PC-9 (cell line): ENCODE results near the gene CEP135. TPM values are rescaled to one million over a fixed set of nuclear protein-coding genes. Genes with fewer than 3 reads are reported as not detected.

Source experiments
- BruUV-seq: library from RNA; stranded (reverse); fragments of 400-500 nt; replicated peaks from 2 replicates; lab custom pipeline; 2021; lab: Mats Ljungman, UMichigan
- CTCF ChIA-PET: fragments of 300-600 bp; sonication (Branson Sonifier 250); formaldehyde crosslinking; loops from one replicate; lab custom pipeline; 2022; ENCODE audit warnings: antibody characterized with exemption; lab: Charles Lee
- POLR2A ChIA-PET: fragments of 300-600 bp; sonication (Branson Sonifier 250); formaldehyde crosslinking; loops from one replicate; lab custom pipeline; 2022; ENCODE audit warnings: antibody characterized with exemption; ENCODE audit not compliant: unreplicated experiment; lab: Charles Lee
- DNase-seq, 2 experiments: peaks; one replicate each; pipeline versions ENCODE4 v3.0.0 to v3.0.0-alpha.2; 2015 to 2022; ENCODE audit warnings: mixed read lengths in 1 of 2
- H2AFZ ChIP-seq: fragments of 200-600 bp; sonication (generic); 2 replicates; pipeline ENCODE4 v1.8.1; 2017; ENCODE audit warnings: antibody characterized with exemption
- H3F3A ChIP-seq: fragments of 200-600 bp; sonication (generic); 2 replicates; pipeline ENCODE4 v1.8.1; 2017; ENCODE audit warnings: antibody characterized with exemption, mild to moderate bottlenecking, low read depth; ENCODE audit not compliant: insufficient read depth
- H3K27ac ChIP-seq: fragments of 200-600 bp; sonication (generic); 2 replicates; pipeline ENCODE4 v1.6.1; 2016; ENCODE audit warnings: mixed run types
- H3K27me3 ChIP-seq: fragments of 200-600 bp; sonication (generic); 2 replicates; pipeline ENCODE4 v1.6.1; 2016; ENCODE audit warnings: low read depth, mixed run types; ENCODE audit not compliant: insufficient read depth
- H3K36me3 ChIP-seq: fragments of 200-600 bp; sonication (generic); 2 replicates; pipeline ENCODE4 v1.6.1; 2016; ENCODE audit warnings: low read depth, mixed run types
- H3K4me1 ChIP-seq: fragments of 200-600 bp; sonication (generic); replicated peaks from 2 replicates; pipeline ENCODE4 v1.6.1; 2016; ENCODE audit warnings: mixed run types; ENCODE audit not compliant: insufficient read depth
- H3K4me2 ChIP-seq: fragments of 200-600 bp; sonication (generic); 2 replicates; pipeline ENCODE4 v1.6.1; 2017; ENCODE audit warnings: mixed run types
- H3K4me3 ChIP-seq: fragments of 200-600 bp; sonication (generic); 2 replicates; pipeline ENCODE4 v1.6.1; 2016; ENCODE audit warnings: mixed run types
- H3K79me2 ChIP-seq: fragments of 200-600 bp; sonication (generic); 2 replicates; pipeline ENCODE4 v1.6.1; 2017; ENCODE audit warnings: low read depth, mixed run types
- H3K9me2 ChIP-seq: fragments of 200-600 bp; sonication (generic); 2 replicates; pipeline ENCODE4 v1.8.1; 2017; ENCODE audit warnings: mild to moderate bottlenecking; ENCODE audit not compliant: insufficient read depth
- H3K9me3 ChIP-seq: fragments of 200-600 bp; sonication (generic); 2 replicates; pipeline ENCODE4 v1.8.1; 2016; ENCODE audit warnings: low read depth; ENCODE audit not compliant: insufficient read depth
- H4K20me1 ChIP-seq: fragments of 200-600 bp; sonication (generic); 2 replicates; pipeline ENCODE4 v1.8.1; 2017; ENCODE audit not compliant: insufficient read depth
- CTCF ChIP-seq: fragments of 200-600 bp; sonication (generic); conservative IDR thresholded peaks from 2 replicates; pipeline ENCODE4 v1.6.1; 2017; ENCODE audit warnings: mixed run types, antibody characterized with exemption, mild to moderate bottlenecking, moderate library complexity
- EZH2 ChIP-seq: fragments of 200-600 bp; sonication (generic); IDR thresholded peaks from 2 replicates; pipeline ENCODE4 v1.8.0; 2017; ENCODE audit warnings: antibody characterized with exemption, low read depth
- intact Hi-C: fragments of 100-400 bp; cut with micrococcal nuclease; formaldehyde crosslinking; loops from one replicate; pipeline ENCODE4 v1.10.0; 2022; ENCODE audit not compliant: unreplicated experiment
- total RNA-seq: library from RNA; stranded (reverse); gene quantifications from 2 replicates; pipeline ENCODE4 v1.2.3, GENCODE V29; 2021

The CEP135 gene
- total RNA-seq, 1 experiment from 2014 or later = 8.8 TPM

GRCh38 chr4:55920571-55920970 lies 28.2 kb upstream of the CEP135 start:
- H3K4me3 ChIP-seq = no peak overlapping the region
- H3F3A ChIP-seq = no peaks in the 10 kb centered on the region
- no peak overlapping the region for H3K27ac ChIP-seq
- no peaks in the 10 kb centered on the region for H3K9me2 ChIP-seq
- DNase-seq = no peak
- no peaks in the 10 kb centered on the region for H3K9me3 ChIP-seq
- H2AFZ ChIP-seq = no peak overlapping the region
- POLR2A ChIA-PET = no interaction called here
- no peak overlapping the region for H3K4me2 ChIP-seq
- TF ChIP-seq EZH2 (no peak), CTCF (no peak)
- no TSS peak for BruUV-seq
- H4K20me1 ChIP-seq = no peaks in the 10 kb centered on the region
- H3K4me1 ChIP-seq = no peaks in the 10 kb centered on the region
- CTCF ChIA-PET = no interaction called here
- no peaks in the 10 kb centered on the region for H3K79me2 ChIP-seq
- intact Hi-C loops = no loop called here
- H3K27me3 ChIP-seq = no peaks in the 10 kb centered on the region
- H3K36me3 ChIP-seq = no peaks in the 10 kb centered on the region

- no peaks in the 10 kb centered on the region for H3K4me1 ChIP-seq
- no peaks in the 10 kb centered on the region for H3F3A ChIP-seq
- H3K27me3 ChIP-seq = no peaks in the 10 kb centered on the region
- H3K79me2 ChIP-seq = no peaks in the 10 kb centered on the region
- H3K4me3 ChIP-seq = no peak overlapping the region
- no peaks in the 10 kb centered on the region for H4K20me1 ChIP-seq
- no peaks in the 10 kb centered on the region for H3K9me3 ChIP-seq
- no peak overlapping the region for H2AFZ ChIP-seq
- no peaks in the 10 kb centered on the region for H3K36me3 ChIP-seq
- ChIA-PET POLR2A (no interaction called here), CTCF (no interaction called here)
- no peak for DNase-seq
- intact Hi-C loops = no loop called here
- H3K4me2 ChIP-seq = no peak overlapping the region
- no peaks in the 10 kb centered on the region for H3K9me2 ChIP-seq
- TF ChIP-seq EZH2 = no peak
- H3K27ac ChIP-seq = no peak overlapping the region
- no TSS peak for BruUV-seq
These were observed 27.7 kb upstream of the CEP135 start for GRCh38 chr4:55921093-55921492.

- Histone ChIP-seq H3K27me3 (no peaks in the 10 kb centered on the region), H3K4me3 (no peak overlapping the region), H3K4me2 (no peak overlapping the region), H4K20me1 (no peaks in the 10 kb centered on the region), H3K9me3 (no peaks in the 10 kb centered on the region), H3K27ac (no peak overlapping the region), H3K4me1 (no peaks in the 10 kb centered on the region), H2AFZ (no peak overlapping the region), H3K79me2 (no peaks in the 10 kb centered on the region), H3K36me3 (no peaks in the 10 kb centered on the region), H3K9me2 (no peaks in the 10 kb centered on the region), H3F3A (no peaks in the 10 kb centered on the region)
- no peak for TF ChIP-seq CTCF
- TF ChIP-seq EZH2 = no peak
- intact Hi-C loops = no loop called here
- ChIA-PET POLR2A (no interaction called here), CTCF (no interaction called here)
- BruUV-seq = no TSS peak
- DNase-seq = no peak
These were observed 23.5 kb upstream of the CEP135 start for GRCh38 chr4:55925241-55925640.

- Histone ChIP-seq H3K79me2 (no peaks in the 10 kb centered on the region), H4K20me1 (no peaks in the 10 kb centered on the region), H3F3A (no peaks in the 10 kb centered on the region), H3K4me2 (no peak overlapping the region), H3K27ac (no peak overlapping the region), H2AFZ (no peak overlapping the region), H3K36me3 (no peaks in the 10 kb centered on the region), H3K4me1 (no peaks in the 10 kb centered on the region), H3K9me3 (no peaks in the 10 kb centered on the region), H3K4me3 (no peak overlapping the region), H3K9me2 (no peaks in the 10 kb centered on the region), H3K27me3 (no peaks in the 10 kb centered on the region)
- intact Hi-C loops = no loop called here
- BruUV-seq = no TSS peak
- no peak for DNase-seq
- TF ChIP-seq CTCF = no peak
- ChIA-PET CTCF (interaction anchor here (0.6 kb wide), 1 partner anchor 36 kb away, joined by 8 read pairs; no protein-coding TSS in a partner anchor), POLR2A (no interaction called here)
These were observed 22.1 kb upstream of the CEP135 start for GRCh38 chr4:55926610-55927009.
